ENCODE data around the gene CSF1R. TPM values are rescaled to one million over a fixed set of nuclear protein-coding genes. Genes with fewer than 3 reads are reported as not detected.

Gene CSF1R
- polyA plus RNA-seq, 1 donor from 2014 or later: 0.10 TPM

DNA sequence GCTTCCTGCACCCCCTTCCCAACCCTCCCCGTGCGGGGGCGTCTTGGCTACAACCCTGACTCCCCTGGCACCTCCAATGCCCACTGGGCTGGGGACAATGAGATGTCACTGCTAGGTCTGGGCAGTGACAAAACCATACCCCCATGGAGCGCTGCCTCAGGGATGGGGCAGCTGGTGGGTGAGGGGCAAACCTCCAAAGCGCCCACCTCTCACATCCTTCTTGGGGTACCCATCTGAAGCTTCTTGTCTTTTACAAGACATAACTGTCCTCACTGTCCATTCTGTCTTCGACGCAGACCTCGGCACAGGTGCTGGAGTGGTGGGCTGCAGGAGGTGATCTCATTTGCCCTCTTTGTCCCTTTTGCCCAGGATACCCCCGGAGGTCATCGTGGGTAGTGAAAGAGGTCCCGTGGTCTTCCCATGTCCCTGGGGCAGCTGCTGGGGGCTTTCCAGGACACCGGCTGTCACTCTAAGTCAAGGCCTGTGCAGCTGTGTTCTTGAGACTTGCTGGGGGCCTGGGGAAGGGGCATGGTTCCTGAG lies 27.8 kb upstream of the CSF1R start:
- Mint-ChIP-seq H3K27ac (no peak overlapping the region), H3K4me3 (no peak overlapping the region), H3K27me3 (no peaks in the 10 kb centered on the region), H3K9me3 (no peaks in the 10 kb centered on the region), H3K36me3 (no peaks in the 10 kb centered on the region), H3K4me1 (no peaks in the 10 kb centered on the region)

DNA sequence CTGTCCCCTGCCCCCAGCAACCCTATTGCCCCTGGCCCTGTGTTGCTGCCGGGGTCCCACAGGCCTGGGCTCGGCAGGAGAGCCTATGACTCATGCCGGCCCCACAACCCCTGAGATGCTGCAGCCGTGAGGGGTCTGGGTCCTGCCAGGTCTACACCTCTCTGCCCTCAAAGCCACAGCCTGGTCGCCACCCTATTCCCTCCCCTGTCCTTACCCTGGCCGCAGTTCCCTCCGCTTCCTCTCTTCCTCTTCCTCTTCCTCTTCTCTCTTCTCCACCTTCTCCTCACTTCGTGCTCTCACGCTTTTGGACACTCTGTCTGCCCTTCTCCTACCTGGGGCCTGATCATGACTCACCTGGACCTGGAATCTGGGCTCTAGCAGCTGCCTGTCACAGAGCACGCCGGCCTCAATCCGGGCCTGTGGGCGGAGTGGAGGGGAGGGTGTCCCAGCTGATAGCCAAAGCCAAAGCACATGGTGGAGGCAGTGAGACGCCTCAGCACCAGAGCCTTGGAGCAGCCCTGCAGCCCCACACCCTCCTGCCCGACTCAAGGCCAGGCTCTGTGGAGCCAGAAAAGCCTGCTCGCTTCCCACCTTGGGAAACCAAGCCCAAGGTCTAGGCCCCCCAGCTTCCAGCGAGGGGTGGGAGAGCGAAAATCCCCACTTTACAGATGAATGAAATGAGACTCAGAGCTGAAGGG lies 26.8 kb upstream of the CSF1R start:
- no peaks in the 10 kb centered on the region for H3K4me1 Mint-ChIP-seq
- H3K9me3 Mint-ChIP-seq: no peaks in the 10 kb centered on the region
- no peak overlapping the region for H3K4me3 Mint-ChIP-seq
- H3K36me3 Mint-ChIP-seq: peaks cover under 1% of the 10 kb centered on the region
- no peaks in the 10 kb centered on the region for H3K27me3 Mint-ChIP-seq
- H3K27ac Mint-ChIP-seq: no peak overlapping the region

DNA sequence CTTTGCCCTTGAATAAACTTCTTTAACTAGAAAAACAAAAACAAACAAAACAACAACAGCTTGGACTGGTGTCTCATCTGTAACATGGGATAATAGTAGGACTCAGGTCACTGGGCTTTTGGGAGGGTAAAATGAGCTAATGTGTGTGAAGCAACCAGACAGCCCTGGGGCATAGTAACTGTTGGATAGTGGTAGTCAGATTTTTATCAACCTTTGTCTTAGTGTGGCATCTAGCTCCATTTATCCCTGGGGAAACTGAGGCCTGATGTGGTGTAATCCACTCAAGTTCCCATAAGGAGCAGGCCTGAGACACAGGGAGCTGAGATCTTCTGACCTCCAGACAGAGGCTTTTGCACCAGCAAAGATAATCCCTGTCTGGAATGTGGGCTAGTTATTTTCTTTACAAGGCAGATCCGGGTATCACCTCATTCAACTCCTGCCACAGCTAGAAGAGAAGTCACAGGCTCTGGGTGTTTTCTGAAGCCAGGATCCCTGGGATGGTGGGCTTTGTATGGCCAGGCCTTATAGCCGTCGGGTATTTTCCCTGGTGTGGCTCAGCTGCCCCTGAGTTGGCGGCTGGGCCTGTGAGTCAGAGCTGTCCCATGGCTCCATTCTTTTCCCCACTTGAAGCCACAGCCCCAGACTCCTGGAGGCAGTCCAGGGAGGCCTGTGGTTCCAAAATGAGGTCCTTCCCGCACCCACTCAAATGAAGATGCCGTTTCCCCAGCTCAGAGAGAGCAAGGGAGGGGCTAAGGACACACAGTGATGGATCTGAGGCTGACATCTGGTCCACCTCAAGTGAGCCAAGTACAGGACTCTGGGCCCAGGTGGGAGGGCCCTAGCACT lies 26.1 kb upstream of the CSF1R start:
- H3K9me3 Mint-ChIP-seq: no peaks in the 10 kb centered on the region
- H3K4me1 Mint-ChIP-seq: no peaks in the 10 kb centered on the region
- H3K27me3 Mint-ChIP-seq: no peaks in the 10 kb centered on the region
- H3K36me3 Mint-ChIP-seq: peaks cover 1% of the 10 kb centered on the region
- no peak overlapping the region for H3K27ac Mint-ChIP-seq
- H3K4me3 Mint-ChIP-seq: no peak overlapping the region

DNA sequence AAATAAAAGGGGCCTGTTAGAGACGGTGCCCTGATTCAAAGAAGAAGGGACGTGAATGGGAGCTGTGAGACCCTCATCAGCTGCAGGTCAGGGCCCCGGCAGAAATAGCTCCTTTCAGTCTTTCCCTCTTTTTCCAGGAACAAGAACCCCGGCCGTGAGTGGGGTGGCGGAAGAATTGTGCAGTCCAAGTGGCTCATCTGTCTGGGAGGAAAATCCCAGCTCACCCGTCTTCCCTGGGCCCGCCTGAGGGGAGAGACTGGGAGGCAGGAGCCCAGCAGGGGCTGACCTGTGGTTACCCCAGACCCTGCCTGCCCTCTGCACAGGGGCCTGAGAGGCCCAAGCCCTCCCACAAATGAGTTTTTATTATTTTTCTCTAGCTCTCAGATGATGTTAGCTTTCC lies 24.8 kb upstream of the CSF1R start:
- H3K36me3 Mint-ChIP-seq: peaks cover 1% of the 10 kb centered on the region
- no peaks in the 10 kb centered on the region for H3K4me1 Mint-ChIP-seq
- H3K4me3 Mint-ChIP-seq: no peak overlapping the region
- no peaks in the 10 kb centered on the region for H3K9me3 Mint-ChIP-seq
- H3K27me3 Mint-ChIP-seq: no peaks in the 10 kb centered on the region
- no peak overlapping the region for H3K27ac Mint-ChIP-seq

DNA sequence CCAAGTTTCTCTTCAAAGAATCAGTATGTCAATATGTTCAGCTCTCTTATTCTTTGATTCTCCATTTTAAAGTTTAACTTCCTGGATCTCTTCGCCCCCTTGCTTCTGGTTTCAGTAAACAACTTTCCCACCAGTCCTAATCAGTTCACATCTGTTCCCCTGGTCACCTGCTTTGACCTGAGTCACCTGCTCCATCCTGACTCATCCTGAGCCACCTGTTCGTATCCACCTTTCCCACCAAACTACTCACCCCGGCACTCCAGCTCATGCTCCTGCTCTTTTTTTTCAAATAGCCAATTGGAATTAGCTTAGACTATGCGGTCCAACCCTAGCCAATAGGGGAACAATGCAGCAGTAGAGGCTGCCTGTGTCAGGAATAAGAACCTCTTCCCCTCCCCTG lies 23.6 kb upstream of the CSF1R start:
- Mint-ChIP-seq H3K27ac (no peak overlapping the region), H3K27me3 (no peaks in the 10 kb centered on the region), H3K36me3 (peaks cover 1% of the 10 kb centered on the region), H3K4me3 (no peak overlapping the region), H3K4me1 (no peaks in the 10 kb centered on the region), H3K9me3 (no peaks in the 10 kb centered on the region)

DNA sequence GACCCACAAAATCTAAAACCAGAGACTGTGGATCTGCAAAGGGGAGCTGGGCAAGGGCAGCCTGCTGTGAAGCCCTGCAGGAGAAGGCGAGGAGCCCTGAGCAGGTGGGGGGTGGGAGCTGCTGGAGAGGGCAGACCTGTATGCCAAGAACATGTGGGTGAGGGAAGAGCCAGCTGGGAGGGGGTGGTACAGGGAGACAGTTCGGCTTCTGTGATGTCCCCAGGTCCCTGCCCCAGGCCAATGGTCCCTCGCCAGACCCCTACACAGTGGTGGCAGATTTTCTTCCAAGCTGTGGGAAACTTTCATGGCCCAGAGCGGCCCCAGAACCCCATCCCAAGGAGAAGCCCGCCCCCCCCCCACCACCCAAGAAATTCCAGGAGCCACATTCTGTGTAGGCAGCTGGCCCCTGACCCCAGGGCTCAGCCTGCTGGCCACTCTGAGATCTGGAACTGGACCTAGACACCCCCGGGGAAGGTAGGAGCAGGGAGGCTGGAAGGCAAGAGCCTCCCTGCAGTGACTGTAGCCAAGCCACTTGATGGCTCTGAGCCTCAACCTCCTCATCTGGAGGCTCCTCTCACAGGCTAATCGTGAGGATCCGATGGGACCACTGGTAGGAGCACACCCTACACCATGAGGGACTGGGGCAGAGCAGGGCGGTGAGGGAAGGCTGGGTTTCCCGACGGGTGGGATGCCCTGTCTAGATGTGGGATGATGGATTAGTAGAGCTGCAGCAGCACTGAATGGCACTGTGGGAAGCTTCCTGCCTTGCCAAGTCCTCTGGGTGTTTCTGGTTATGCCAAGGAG lies 22.6 kb upstream of the CSF1R start:
- H3K9me3 Mint-ChIP-seq: no peaks in the 10 kb centered on the region
- H3K36me3 Mint-ChIP-seq: peaks cover 1% of the 10 kb centered on the region
- H3K27ac Mint-ChIP-seq: no peak overlapping the region
- H3K4me3 Mint-ChIP-seq: no peak overlapping the region
- no peaks in the 10 kb centered on the region for H3K4me1 Mint-ChIP-seq
- no peaks in the 10 kb centered on the region for H3K27me3 Mint-ChIP-seq

DNA sequence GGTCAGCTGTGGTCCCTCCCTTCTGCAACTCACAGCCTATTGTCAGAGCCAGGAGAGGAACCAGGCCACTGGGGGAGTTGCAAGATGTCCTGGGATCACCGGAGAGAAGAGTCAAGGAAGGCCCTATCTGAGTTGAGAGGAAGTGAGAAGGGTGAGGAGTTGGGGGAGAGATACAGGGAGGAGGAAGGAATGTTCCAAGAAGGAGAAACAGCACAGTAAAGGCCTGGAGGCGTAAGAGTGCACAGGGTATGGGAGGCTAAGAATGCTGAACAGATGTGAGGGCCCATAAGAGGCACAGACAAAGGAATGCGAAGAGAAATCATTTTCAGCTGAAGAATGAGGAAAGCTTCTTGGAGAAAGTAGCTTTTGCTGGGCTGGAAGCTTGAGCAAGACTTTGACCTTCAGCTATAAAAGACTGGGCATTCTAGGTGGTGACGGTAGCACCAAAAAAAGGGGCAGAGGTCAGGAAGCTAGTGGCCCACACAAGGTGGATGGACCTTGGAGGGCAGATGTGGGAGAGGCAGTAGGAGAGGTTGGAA lies 21.6 kb upstream of the CSF1R start:
- no peaks in the 10 kb centered on the region for H3K9me3 Mint-ChIP-seq
- no peak overlapping the region for H3K27ac Mint-ChIP-seq
- H3K36me3 Mint-ChIP-seq: peaks cover 1% of the 10 kb centered on the region
- no peaks in the 10 kb centered on the region for H3K27me3 Mint-ChIP-seq
- H3K4me1 Mint-ChIP-seq: peaks cover 0 to 4% (median 0%) of the 10 kb centered on the region in 3 donors
- H3K4me3 Mint-ChIP-seq: no peak overlapping the region

DNA sequence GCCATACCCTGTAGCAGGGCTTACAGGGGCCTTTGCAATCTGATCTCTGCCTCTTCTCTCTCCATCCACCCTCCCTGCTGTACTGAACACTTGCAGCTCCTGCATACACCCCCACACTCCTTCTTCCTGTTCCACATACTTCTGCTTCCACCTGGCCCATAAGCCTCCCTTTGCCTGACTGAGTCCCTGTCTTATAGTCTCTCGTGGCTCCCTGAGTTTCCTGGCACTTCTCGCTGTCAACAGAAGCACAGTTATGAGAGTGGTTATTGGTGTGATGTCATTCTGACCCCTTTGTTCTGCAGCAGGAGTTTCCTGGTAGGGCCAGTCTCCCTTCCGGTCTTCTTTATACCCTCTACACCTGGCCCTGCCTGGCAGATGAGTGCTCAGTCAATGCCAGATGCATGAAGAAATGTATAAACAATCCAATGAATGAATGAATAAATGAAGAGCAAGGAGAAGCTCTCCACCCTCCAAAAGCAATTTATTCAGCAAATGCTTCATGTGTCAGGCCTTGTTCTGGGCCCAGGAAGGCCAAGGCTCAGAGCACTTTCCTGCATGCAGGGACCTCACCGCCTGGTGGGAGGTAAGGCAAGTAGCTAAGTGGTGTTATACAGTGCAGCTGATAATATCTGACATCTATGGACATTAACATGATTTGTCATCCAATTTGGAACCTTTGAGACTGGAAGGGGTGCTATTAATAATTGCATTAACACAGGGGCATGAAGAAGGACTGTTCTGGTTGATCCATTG lies 20.5 kb upstream of the CSF1R start:
- H3K27me3 Mint-ChIP-seq: no peaks in the 10 kb centered on the region
- no peak overlapping the region for H3K4me3 Mint-ChIP-seq
- H3K9me3 Mint-ChIP-seq: no peaks in the 10 kb centered on the region
- no peak overlapping the region for H3K27ac Mint-ChIP-seq
- H3K36me3 Mint-ChIP-seq: peaks cover 1% of the 10 kb centered on the region
- peaks cover 3 to 8% (median 4%) of the 10 kb centered on the region in 3 donors for H3K4me1 Mint-ChIP-seq

DNA sequence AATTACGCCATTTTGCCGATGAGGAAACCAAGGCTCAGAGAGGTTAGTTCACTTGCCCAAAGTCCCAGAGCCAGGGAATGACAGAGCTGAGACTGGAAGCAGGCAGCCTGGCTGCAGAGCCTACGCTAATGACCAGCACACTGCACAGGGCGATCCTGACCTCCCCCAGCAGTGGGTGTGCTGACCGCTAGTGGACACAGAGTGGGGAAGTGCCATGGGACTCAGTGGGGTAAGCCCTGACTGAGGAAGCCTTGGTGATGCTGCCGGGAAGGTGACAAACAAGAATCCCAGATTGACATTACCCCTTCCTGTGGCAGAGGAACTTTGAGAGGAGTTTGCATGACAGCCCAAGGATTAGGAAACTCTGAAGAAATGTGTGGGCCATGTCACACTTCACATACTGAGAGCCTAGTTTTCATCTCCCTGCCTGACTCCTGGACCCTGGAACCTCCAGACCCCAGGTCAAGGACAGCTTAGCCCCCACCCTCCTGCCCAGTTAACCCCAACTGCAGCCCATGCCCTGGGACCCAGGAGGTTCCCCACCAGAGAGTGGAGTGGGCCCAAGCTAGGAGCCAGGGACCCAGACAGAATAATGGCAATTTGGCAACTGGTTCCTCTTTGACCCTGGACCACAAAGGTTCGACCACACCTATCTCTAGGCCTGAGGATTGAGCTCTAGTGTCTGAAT lies 19.7 kb upstream of the CSF1R start:
- Mint-ChIP-seq H3K36me3 (peaks cover 1% of the 10 kb centered on the region), H3K27ac (no peak overlapping the region), H3K4me3 (no peak overlapping the region), H3K9me3 (no peaks in the 10 kb centered on the region), H3K27me3 (no peaks in the 10 kb centered on the region), H3K4me1 (peaks cover 3 to 9% (median 4%) of the 10 kb centered on the region in 3 donors)

DNA sequence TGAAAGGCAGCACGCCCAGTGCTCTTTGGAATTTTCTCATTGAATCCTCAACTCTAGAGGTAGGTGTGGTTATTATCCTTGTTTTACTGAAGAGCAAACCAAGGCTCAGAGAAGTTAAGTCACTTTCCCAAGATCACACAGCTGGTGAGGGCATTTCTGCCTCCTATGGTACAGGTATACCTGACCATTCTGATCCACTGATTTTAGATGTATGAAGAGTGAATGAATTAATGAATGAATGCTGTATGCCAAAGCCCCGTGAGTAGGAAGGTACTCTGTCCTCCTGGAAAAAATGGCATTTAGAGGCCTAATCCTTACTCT lies 18.2 kb upstream of the CSF1R start:
- H3K4me3 Mint-ChIP-seq: no peak overlapping the region
- peaks cover 1% of the 10 kb centered on the region for H3K36me3 Mint-ChIP-seq
- peaks cover 3 to 9% (median 4%) of the 10 kb centered on the region in 3 donors for H3K4me1 Mint-ChIP-seq
- no peak overlapping the region for H3K27ac Mint-ChIP-seq
- peaks cover 0 to 2% (median 0%) of the 10 kb centered on the region in 3 donors for H3K9me3 Mint-ChIP-seq
- H3K27me3 Mint-ChIP-seq: no peaks in the 10 kb centered on the region

DNA sequence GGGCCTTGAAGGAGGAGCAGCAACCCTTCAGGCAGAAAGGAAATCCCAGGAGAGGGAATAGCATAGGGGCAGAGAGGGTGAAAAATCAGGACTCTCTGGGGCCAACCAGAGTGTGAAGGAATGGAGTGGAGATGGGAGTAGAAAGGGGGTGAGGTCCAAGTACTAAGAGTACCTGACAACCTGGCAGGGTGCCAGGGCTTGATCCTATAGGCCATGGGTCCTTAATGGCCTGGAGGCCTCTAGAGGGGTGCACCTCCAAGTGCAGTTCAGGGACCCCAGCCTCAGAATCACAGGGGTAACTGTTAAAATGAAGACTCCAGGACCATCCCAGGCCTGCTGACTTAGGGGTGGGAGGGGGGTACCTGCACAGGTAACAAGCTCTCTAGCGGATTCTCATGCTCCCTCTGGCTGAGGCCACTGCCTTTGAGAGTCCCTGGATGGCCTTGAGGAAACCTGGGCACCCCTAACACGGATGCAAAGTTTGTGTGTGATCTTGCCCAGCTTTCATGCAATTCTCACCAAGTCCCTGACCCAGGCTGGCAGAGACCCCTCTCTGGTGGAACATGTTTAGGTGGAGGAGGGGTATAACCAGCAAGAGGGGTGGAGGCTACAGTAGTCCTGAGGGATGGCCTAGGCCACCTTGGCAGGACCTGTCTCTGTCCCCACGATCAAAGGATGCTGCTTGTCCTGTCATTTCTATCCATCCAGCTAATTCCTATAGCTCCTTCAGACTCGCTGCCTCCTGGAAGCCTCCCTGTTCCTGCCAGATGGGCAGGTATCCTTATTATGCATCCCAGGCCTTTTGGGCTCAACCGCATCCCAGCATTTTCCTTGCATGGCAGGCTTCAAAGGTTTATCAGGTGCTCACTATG lies 17.6 kb upstream of the CSF1R start:
- peaks cover 0 to 2% (median 0%) of the 10 kb centered on the region in 3 donors for H3K9me3 Mint-ChIP-seq
- no peak overlapping the region for H3K4me3 Mint-ChIP-seq
- peaks cover 3 to 9% (median 4%) of the 10 kb centered on the region in 3 donors for H3K4me1 Mint-ChIP-seq
- H3K27ac Mint-ChIP-seq: no peak overlapping the region
- peaks cover 1% of the 10 kb centered on the region for H3K36me3 Mint-ChIP-seq
- no peaks in the 10 kb centered on the region for H3K27me3 Mint-ChIP-seq

DNA sequence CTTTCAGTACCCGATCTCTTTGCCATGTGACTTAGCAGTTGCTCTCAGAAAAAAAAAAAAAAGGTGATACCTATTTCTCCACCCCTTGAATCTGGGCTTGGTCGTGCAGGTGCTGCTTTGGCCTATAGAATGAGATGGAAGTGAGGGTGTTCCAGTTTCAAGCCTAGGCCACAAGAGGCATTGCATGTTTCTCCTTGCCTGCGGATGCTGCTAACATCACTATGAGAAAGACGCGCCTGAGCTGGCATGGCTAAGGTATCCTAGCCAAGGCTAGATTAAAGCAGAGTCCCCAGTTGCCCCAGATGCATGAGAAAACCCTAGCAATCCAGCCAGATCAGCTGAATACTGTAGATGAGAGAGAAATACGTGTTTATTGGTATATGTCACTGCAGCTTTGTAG lies 14.7 kb upstream of the CSF1R start:
- peaks cover 0 to 2% (median 0%) of the 10 kb centered on the region in 3 donors for H3K9me3 Mint-ChIP-seq
- H3K27me3 Mint-ChIP-seq: no peaks in the 10 kb centered on the region
- H3K4me1 Mint-ChIP-seq: peaks cover 4 to 9% (median 5%) of the 10 kb centered on the region in 3 donors
- no peak overlapping the region for H3K27ac Mint-ChIP-seq
- no peak overlapping the region for H3K4me3 Mint-ChIP-seq
- no peaks in the 10 kb centered on the region for H3K36me3 Mint-ChIP-seq

DNA sequence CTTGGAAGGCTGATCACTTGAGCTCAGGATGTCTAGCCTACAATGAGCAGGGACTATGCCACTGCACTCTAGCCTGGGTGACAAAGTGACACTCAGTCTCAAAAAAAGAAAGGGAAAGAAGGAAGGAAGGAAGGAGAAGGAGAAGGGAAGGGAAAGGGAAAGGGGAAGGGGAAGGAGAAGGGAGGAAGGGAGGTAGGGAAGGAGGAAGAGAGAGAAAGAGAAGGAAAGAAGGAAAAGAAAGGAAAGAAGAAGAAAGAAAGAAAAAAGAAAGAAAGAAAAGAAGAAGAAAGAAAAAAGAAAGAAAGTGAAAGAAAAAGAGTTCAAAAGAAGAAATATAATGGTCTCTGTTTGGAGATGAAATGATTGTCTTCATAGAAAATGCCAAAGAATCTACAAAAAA lies 10.8 kb upstream of the CSF1R start:
- H3K27ac Mint-ChIP-seq: no peak overlapping the region
- H3K36me3 Mint-ChIP-seq: no peaks in the 10 kb centered on the region
- H3K9me3 Mint-ChIP-seq: peaks cover 0 to 2% (median 0%) of the 10 kb centered on the region in 3 donors
- H3K27me3 Mint-ChIP-seq: no peaks in the 10 kb centered on the region
- H3K4me1 Mint-ChIP-seq: peaks cover 0 to 2% (median 2%) of the 10 kb centered on the region in 3 donors
- H3K4me3 Mint-ChIP-seq: no peak overlapping the region
